Liver (tissue), 3 donors: ENCODE measurements around the gene CCDC152.

Source experiments
- EGR1 ChIP-seq, 2 donors: IDR thresholded peaks; 2 replicates each; pipeline ENCODE4 v1.6.1; 2016 to 2018; ENCODE audit warnings: antibody characterized with exemption in 2 of 2, low read depth in 2 of 2
- FOXA2 ChIP-seq: IDR thresholded peaks from 2 replicates; pipeline ENCODE4 v1.6.1; 2016; ENCODE audit warnings: antibody characterized with exemption
- GABPA ChIP-seq, 2 donors: IDR thresholded peaks in 1 of 2; conservative IDR thresholded peaks in 1 of 2; 2 replicates each; pipeline ENCODE4 v1.6.1; 2016; ENCODE audit warnings: antibody characterized with exemption in 2 of 2, mild to moderate bottlenecking in 1 of 2, moderate library complexity in 1 of 2
- HNF4A ChIP-seq, 2 donors: conservative IDR thresholded peaks; 2 replicates each; pipeline ENCODE4 v1.6.1; 2016; ENCODE audit warnings: antibody characterized with exemption in 2 of 2, mild to moderate bottlenecking in 2 of 2
- JUND ChIP-seq, 2 donors: IDR thresholded peaks; 2 replicates each; pipeline ENCODE4 v1.6.1; 2016; ENCODE audit warnings: antibody characterized with exemption in 2 of 2
- NR2F2 ChIP-seq: IDR thresholded peaks from 2 replicates; pipeline ENCODE4 v1.6.1; 2016; ENCODE audit warnings: antibody characterized with exemption
- RAD21 ChIP-seq, 2 donors: IDR thresholded peaks; 2 replicates each; pipeline ENCODE4 v1.6.1; 2016; ENCODE audit warnings: antibody characterized with exemption in 2 of 2, mild to moderate bottlenecking in 2 of 2
- SP1 ChIP-seq: IDR thresholded peaks from 2 replicates; pipeline ENCODE4 v1.6.1; 2018; ENCODE audit warnings: antibody characterized with exemption, mild to moderate bottlenecking
- TAF1 ChIP-seq: conservative IDR thresholded peaks from 2 replicates; pipeline ENCODE4 v1.6.1; 2016; ENCODE audit warnings: antibody characterized with exemption, mild to moderate bottlenecking
- YY1 ChIP-seq: IDR thresholded peaks from 2 replicates; pipeline ENCODE4 v1.6.1; 2016; ENCODE audit warnings: antibody characterized with exemption, mild to moderate bottlenecking
- TF ChIP-seq, protein P1 (sequence below): fragments of 150-350 bp; IDR thresholded peaks from 2 replicates; pipeline ENCODE4 v1.5.1; 2017; ENCODE audit warnings: improper control_type of control experiment, low read depth, low read length; ENCODE audit not compliant: missing input control
- TF ChIP-seq, protein P2 (sequence below): IDR thresholded peaks from 2 replicates; pipeline ENCODE4 v1.6.1; 2016; ENCODE audit warnings: antibody characterized with exemption
- TF ChIP-seq, protein P3 (sequence below): IDR thresholded peaks from 2 replicates; pipeline ENCODE4 v1.6.1; 2016; ENCODE audit warnings: antibody characterized with exemption, mild to moderate bottlenecking
- TF ChIP-seq, protein P4 (sequence below): IDR thresholded peaks from 2 replicates; pipeline ENCODE4 v1.6.1; 2016; ENCODE audit warnings: antibody characterized with exemption
- donor health status: healthy.
- donor health status: healthy.

DNA sequence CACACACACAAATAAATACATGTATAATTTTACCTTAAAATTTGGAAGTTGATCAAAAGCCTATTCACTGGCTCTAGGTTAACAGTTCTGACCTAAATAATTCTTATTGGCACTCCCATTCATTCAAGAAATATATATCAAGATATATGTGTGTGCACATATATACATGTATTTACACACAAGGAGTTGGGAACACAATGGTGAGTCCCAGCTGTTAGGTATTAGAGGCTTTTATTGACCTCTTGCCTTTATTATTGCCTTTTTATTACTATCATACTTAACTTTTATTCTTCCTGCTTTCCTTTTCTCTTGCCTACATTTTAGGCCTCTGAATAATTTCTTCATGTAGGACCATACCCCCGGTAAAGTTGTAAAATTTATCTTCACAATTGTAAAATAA, 25.0 kb downstream of the CCDC152 start:
- TF ChIP-seq RAD21 (IDR thresholded peaks at IDR 0.05) (no peak), SP1 (no peak), TAF1 (no peak), HNF4A (conservative IDR thresholded peaks at IDR 0.05) (no peak), GABPA (IDR thresholded peaks at IDR 0.05 in 1 of 2, conservative IDR thresholded peaks at IDR 0.05 in 1 of 2) (no peak), JUND (IDR thresholded peaks at IDR 0.05) (no peak), YY1 (no peak), NR2F2 (no peak), FOXA2 (no peak), EGR1 (IDR thresholded peaks at IDR 0.05; ENCODE audit: low read depth in 2 of 2) (no peak)
- TF ChIP-seq, protein P1, sequence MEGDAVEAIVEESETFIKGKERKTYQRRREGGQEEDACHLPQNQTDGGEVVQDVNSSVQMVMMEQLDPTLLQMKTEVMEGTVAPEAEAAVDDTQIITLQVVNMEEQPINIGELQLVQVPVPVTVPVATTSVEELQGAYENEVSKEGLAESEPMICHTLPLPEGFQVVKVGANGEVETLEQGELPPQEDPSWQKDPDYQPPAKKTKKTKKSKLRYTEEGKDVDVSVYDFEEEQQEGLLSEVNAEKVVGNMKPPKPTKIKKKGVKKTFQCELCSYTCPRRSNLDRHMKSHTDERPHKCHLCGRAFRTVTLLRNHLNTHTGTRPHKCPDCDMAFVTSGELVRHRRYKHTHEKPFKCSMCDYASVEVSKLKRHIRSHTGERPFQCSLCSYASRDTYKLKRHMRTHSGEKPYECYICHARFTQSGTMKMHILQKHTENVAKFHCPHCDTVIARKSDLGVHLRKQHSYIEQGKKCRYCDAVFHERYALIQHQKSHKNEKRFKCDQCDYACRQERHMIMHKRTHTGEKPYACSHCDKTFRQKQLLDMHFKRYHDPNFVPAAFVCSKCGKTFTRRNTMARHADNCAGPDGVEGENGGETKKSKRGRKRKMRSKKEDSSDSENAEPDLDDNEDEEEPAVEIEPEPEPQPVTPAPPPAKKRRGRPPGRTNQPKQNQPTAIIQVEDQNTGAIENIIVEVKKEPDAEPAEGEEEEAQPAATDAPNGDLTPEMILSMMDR, result no peak
- TF ChIP-seq, protein P2, sequence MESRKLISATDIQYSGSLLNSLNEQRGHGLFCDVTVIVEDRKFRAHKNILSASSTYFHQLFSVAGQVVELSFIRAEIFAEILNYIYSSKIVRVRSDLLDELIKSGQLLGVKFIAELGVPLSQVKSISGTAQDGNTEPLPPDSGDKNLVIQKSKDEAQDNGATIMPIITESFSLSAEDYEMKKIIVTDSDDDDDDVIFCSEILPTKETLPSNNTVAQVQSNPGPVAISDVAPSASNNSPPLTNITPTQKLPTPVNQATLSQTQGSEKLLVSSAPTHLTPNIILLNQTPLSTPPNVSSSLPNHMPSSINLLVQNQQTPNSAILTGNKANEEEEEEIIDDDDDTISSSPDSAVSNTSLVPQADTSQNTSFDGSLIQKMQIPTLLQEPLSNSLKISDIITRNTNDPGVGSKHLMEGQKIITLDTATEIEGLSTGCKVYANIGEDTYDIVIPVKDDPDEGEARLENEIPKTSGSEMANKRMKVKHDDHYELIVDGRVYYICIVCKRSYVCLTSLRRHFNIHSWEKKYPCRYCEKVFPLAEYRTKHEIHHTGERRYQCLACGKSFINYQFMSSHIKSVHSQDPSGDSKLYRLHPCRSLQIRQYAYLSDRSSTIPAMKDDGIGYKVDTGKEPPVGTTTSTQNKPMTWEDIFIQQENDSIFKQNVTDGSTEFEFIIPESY, result no peak
- TF ChIP-seq, protein P3, sequence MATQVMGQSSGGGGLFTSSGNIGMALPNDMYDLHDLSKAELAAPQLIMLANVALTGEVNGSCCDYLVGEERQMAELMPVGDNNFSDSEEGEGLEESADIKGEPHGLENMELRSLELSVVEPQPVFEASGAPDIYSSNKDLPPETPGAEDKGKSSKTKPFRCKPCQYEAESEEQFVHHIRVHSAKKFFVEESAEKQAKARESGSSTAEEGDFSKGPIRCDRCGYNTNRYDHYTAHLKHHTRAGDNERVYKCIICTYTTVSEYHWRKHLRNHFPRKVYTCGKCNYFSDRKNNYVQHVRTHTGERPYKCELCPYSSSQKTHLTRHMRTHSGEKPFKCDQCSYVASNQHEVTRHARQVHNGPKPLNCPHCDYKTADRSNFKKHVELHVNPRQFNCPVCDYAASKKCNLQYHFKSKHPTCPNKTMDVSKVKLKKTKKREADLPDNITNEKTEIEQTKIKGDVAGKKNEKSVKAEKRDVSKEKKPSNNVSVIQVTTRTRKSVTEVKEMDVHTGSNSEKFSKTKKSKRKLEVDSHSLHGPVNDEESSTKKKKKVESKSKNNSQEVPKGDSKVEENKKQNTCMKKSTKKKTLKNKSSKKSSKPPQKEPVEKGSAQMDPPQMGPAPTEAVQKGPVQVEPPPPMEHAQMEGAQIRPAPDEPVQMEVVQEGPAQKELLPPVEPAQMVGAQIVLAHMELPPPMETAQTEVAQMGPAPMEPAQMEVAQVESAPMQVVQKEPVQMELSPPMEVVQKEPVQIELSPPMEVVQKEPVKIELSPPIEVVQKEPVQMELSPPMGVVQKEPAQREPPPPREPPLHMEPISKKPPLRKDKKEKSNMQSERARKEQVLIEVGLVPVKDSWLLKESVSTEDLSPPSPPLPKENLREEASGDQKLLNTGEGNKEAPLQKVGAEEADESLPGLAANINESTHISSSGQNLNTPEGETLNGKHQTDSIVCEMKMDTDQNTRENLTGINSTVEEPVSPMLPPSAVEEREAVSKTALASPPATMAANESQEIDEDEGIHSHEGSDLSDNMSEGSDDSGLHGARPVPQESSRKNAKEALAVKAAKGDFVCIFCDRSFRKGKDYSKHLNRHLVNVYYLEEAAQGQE, result no peak
- TF ChIP-seq, protein P4, sequence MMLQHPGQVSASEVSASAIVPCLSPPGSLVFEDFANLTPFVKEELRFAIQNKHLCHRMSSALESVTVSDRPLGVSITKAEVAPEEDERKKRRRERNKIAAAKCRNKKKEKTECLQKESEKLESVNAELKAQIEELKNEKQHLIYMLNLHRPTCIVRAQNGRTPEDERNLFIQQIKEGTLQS, result no peak
